Astrocyte of the cerebellum (primary cell): ENCODE data around the gene BSN.

Experiments used
- DNase-seq: peaks from one replicate; pipeline ENCODE4 v3.0.0-alpha.2; 2011; ENCODE audit warnings: low read depth
- H3K4me3 ChIP-seq: 2 replicates; pipeline ENCODE4 v1.5.1; 2011; ENCODE audit warnings: mild to moderate bottlenecking, low read depth, low read length, moderate library complexity
- in situ Hi-C: cut with HindIII; loops from 2 replicates; pipeline ENCODE4 v1.10.0; 2017; ENCODE audit warnings: low sequenced_read_pairs
- TF ChIP-seq, protein P1 (sequence below): IDR thresholded peaks from 2 replicates; pipeline ENCODE4 v1.5.1; 2012; ENCODE audit warnings: low read length, low read depth, moderate library complexity, mild to moderate bottlenecking; ENCODE audit errors: missing control alignments

The BSN gene

DNA sequence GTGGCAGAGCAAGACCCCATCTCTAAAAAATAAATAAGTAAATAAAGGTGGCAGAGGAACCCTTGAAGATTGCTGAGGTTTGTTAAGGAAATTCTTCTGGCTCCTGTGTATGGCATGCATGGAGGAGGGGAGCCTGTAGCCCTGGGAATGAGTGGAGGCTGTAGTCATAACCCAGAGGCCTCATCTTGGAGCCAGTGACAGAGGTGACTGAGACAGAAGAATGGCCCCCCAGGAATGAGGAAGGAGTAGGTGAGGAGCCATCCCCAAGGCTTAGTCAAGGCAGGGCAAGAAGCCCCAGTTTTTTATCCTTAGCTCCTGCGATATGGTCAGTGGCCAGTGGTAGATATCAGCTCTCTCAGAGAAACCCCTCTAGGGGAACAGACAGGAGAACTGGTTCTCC lies 46.5 kb downstream of the BSN start:
- TF ChIP-seq, protein P1, sequence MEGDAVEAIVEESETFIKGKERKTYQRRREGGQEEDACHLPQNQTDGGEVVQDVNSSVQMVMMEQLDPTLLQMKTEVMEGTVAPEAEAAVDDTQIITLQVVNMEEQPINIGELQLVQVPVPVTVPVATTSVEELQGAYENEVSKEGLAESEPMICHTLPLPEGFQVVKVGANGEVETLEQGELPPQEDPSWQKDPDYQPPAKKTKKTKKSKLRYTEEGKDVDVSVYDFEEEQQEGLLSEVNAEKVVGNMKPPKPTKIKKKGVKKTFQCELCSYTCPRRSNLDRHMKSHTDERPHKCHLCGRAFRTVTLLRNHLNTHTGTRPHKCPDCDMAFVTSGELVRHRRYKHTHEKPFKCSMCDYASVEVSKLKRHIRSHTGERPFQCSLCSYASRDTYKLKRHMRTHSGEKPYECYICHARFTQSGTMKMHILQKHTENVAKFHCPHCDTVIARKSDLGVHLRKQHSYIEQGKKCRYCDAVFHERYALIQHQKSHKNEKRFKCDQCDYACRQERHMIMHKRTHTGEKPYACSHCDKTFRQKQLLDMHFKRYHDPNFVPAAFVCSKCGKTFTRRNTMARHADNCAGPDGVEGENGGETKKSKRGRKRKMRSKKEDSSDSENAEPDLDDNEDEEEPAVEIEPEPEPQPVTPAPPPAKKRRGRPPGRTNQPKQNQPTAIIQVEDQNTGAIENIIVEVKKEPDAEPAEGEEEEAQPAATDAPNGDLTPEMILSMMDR, result no peak
- no peak for DNase-seq
- no peak overlapping the region for H3K4me3 ChIP-seq
- in situ Hi-C loops, result no loop called here

DNA sequence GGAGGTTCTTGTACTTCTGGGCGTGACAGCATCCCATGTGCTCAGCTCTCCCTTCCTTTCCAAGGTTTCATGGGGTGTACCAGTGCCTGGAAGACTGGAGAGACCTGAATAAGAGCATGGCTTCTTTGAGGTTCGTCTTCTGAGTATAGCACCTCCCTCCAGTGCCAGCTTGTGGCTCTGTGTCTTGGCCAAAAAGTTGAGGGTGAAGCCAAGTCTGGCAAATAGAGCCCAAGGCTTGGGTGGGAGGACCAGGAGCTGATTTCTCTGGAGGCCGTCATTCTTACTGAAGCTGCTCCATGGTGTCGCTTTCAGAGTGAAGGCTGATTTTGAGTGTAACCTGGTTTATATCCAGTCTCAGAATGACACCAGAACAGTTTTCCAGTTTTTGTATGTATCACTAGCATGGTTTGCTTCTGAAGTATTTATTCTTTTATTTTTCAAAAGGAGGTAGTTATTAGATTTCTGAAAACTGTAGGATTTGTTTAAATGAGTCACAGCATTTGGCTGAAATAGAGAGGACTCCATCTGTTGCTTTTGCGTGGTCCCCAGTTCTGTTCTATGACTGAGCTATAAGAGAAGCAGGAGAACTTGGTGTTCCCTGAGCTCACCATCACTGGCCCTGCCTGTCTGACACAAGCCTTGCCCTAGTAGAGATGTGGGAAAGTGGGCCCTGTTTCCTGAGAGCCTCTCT lies 47.2 kb downstream of the BSN start:
- DNase-seq, result no peak
- in situ Hi-C loops, result no loop called here
- TF ChIP-seq, protein P1, result no peak
- no peak overlapping the region for H3K4me3 ChIP-seq

DNA sequence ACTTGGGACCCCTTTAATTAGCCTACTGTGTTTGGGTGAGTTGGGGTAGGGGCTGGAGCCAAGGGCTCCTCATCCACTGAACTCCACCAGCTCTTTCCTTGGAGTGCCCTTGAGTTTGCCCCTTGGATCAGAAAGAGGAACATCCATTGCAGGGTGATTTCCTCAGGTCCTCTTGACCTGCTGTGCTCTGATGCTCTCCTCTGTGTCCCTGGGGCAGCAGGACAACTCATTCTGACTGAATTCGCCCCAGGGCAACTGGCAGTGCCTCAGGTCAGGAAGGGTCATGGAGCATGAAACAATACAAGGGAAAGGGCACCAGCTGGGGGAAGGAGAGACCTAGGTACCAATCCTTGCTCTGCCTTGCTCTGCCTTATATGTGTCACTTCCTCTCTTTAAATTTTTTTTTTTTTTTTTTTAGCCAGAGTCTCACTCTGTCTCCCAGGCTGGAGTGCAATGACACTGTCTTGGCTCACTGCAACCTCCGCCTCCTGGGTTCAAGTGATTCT lies 47.8 kb downstream of the BSN start:
- TF ChIP-seq, protein P1, result no peak
- in situ Hi-C loops, result no loop called here
- DNase-seq, result no peak
- H3K4me3 ChIP-seq, result no peak overlapping the region

DNA sequence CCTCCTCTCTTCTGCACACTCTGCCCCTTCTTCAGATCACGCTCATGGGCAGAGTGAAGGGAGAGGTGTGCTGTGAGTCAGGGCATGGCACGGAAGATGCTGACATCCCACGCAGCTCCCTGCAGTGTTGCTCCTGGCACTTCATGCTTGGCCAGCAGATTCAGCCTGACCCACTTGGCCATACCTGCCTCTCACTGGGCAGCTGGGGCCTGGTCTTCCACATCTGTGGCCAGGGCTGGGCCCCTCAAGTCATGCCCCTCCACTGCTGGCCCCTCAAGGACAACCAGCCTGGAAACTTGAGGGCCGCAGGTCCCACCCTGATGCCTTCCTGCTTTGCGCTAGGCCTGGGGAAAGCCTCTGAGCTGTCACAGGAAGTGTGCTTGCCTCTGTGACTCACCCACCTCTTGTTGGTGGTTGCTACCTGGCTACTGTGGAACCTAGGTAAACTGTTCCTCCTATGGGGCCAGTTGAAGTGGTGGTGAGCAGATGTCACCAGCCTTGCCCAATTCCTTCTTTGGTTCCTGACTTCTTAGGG lies 48.7 kb downstream of the BSN start:
- TF ChIP-seq, protein P1, result no peak
- H3K4me3 ChIP-seq, result no peak overlapping the region
- DNase-seq, result no peak
- in situ Hi-C loops, result no loop called here

DNA sequence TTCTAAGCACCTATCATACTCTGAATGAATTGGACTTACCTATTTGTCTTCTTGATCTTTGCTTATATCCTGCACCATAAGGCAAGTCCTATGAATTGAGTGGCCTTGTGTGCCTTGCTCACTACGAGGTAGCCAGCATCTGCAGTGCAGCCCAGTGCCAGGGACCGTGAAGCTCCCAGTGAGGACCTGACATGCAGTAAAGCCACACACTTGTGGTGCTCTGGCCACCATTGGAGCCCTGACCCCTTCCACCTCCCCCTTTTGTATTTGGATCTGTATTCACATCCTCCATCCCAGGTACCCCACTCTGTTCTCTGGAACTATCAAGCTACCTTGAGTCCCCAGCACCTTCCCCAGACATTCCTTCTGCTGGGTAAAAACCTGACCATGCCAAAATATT lies 52.1 kb downstream of the BSN start:
- in situ Hi-C loops, result no loop called here
- no peak overlapping the region for H3K4me3 ChIP-seq
- no peak for DNase-seq
- TF ChIP-seq, protein P1, result no peak

DNA sequence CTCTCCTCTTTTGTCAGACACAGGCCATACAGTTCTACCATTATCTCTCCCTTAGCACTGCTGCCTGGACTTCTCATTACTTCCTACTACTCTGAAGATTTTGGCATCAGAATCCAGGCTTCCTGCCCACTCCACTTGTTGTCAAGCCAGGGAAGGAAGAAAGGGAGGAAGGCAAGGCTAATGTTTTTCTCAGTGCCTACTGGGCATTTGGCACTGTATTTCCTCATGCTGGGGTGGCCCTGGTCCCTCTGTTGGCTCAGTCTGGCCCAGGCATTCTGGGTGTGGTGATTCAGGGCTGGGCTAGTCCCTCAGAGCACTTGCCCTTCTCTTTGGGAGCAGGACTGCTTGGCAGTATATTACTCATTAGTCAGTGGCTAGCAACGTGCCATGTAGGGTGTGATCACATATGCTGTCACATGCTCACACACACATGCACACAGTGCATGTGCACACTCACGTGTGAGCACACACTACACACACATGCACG lies 52.9 kb downstream of the BSN start:
- no peak overlapping the region for H3K4me3 ChIP-seq
- in situ Hi-C loops, result no loop called here
- TF ChIP-seq, protein P1, result no peak
- no peak for DNase-seq
